Activated naive CD8-positive, alpha-beta T cell treated with anti-CD3 and anti-CD28 coated beads, Interleukin-2, amount 50 U/mL, for 16 hours (primary cell): Measurements from ENCODE around the gene TMEM63A.
A peak's percentile ranks its signal among the peaks of the same experiment; 100 is the strongest.

Source experiments
- DNase-seq: peaks from one replicate; pipeline ENCODE4 v3.0.0-alpha.2; 2020; ENCODE audit warnings: low read depth, low spot score

TMEM63A gene

GRCh38 chr1:225866981-225867380, 15.2 kb downstream of the TMEM63A start:
- no peak for DNase-seq

DNA sequence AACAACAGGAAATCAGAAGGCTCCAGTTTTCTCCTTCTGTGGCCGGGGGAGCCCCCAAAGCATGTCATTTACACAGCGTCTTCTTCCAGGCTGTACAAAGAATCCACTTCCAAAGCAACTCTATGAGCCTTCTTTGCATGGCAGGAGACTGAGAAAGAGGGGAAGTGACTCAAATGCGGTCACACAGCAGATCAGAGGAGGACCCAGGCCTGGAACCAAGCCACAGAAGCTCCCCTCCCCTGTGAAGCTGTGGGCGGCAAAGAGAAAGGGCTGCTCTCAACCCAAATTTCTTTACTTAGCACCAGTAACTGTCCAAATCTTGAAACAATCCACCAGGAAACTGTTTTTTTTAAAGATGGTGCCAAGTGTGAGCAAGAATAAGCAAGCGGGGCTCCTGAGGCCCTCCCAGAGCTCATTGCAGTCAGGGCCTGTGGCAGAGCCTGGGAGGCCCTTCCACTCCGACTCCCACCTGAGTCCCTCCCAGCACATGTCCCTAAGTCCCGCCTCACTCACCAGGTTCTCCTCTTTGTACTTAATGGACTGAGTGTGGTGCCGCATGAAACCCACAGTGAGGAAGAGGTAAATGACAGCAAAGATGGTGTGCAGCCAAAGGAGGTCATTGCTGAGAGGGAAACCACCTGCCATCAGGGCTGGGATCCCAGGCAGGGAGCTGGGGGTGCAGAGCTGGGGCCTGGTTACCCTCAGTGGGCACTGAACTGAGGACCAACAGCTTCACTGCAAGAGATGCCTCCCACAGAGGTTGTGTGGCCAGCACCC, 15.9 kb downstream of the TMEM63A start:
- DNase-seq = peak; percentile 61

DNA sequence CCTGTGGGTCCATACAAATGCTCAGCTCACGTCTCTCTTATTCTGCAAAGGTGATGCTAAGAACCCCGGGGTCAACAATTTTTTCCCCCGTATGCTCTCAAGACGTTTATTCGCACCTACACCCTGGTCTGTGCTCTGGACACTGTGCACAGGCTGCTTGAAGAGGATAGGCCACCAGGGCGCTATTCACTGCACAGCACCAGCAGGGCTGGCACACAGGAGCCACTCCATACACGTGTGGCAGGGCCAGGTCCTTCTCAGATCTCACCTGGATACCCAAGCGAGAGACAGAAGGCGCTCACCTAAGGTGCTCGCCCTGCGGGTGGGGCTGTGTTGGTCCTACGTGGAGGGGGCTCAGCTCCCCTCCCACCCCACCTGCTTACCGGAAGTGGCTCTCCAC, 16.7 kb downstream of the TMEM63A start:
- DNase-seq = no peak

GRCh38 chr1:225863167-225863566, 19.0 kb downstream of the TMEM63A start:
- no peak for DNase-seq

- no peak for DNase-seq
These were observed 19.6 kb downstream of the TMEM63A start for GRCh38 chr1:225862581-225862950.

- DNase-seq = no peak
These were observed 20.2 kb downstream of the TMEM63A start for GRCh38 chr1:225861834-225862580.

GRCh38 chr1:225860876-225861441, 21.2 kb downstream of the TMEM63A start:
- DNase-seq = no peak

- DNase-seq = no peak
These were observed 22.1 kb downstream of the TMEM63A start for GRCh38 chr1:225860107-225860506.

- DNase-seq = no peak
These were observed 23.0 kb downstream of the TMEM63A start for GRCh38 chr1:225859151-225859550.

DNA sequence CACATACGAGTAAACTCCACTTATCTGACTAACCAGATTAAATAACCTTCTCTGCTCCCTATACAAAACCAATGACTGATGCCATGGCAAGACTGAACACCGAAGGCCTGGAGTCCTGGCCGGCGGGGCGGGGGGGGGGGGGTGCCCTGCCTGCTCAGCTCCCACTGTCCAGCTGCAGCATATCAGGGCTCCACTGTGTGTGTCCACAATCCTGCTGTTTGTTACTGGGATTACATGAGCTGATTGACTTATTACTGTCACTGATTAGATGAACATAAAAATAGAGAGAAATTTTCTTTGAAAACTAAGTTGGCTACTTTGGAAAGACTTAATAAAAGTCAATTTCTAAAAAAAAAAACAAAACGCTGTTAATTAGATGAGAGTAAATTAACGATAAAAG, 24.9 kb downstream of the TMEM63A start:
- no peak for DNase-seq

- no peak for DNase-seq
These were observed 26.5 kb downstream of the TMEM63A start for GRCh38 chr1:225855503-225856300.

DNA sequence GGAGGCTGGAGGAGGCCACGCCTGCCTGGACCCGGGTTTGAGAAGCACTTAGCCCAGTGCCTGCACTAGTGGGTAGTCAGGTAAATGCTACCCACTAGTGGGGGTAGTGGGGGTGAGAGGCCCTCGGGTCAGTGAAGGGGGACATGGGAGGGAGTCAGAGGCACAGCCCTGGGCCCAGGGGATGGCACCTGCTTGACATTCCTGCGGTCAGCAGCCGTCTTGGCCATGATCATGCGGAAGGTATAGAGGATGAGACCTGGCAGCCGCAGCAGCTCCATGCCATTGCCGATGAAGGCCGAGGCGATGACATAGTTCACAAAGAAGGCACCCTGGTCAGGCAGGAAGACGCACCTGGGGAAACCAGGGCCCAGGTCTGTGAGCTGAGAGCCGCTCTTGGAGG, 28.7 kb downstream of the TMEM63A start:
- DNase-seq = no peak

DNA sequence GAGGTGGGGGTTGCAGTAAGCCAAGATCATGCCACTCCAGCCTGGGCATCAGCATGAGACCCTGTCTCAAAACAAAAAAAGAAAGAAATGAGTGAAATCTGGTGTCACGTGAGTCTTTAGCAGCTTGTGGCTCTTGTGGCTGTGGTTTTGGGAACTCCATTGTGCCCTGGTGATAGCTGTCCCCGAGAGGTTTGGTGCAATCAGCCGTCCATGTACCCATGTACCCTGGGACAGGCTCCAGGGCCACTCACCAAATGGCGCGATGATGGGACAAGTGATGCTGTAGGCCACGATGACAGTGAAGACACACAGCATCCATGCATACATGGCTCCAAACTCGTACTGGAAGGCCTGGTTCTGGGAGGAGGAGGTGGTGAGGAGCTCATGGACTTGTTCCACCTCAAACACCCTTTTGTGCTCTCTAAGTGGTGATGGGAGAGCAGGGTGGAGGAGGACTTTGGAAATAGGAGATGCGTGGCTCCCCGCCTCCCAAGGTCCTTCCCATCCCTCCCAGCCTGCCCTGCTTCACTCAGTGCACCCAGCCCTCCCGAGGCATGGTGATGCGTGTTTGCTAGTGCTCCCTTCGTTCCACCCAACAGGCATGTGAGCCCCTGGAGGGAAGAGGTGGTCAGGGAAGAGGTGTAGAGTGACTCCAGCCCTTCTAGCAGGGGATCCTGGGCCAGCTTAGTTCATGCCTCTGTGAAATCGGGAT, 29.6 kb downstream of the TMEM63A start:
- no peak for DNase-seq

- no peak for DNase-seq
These were observed 30.4 kb downstream of the TMEM63A start for GRCh38 chr1:225851805-225852204.

DNA sequence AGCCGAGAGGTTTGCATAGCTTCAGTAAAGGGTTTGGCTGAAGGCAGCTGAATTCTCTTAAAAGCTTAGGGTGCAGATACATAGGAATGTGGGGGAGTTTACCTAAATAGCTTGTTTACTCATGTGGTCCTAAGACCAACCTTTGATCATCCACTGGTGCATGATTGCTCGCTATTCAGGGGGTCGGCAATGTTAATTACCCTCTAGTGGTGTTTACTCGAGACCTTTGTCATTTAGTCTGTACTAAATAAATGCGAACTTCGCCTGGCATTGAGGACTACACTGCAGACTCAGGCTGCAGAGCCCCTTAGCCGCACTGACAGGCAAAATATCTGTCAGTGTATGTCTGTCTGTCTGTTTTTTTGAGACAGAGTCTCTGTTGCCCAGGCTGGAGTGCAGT, 31.8 kb downstream of the TMEM63A start:
- no peak for DNase-seq

DNA sequence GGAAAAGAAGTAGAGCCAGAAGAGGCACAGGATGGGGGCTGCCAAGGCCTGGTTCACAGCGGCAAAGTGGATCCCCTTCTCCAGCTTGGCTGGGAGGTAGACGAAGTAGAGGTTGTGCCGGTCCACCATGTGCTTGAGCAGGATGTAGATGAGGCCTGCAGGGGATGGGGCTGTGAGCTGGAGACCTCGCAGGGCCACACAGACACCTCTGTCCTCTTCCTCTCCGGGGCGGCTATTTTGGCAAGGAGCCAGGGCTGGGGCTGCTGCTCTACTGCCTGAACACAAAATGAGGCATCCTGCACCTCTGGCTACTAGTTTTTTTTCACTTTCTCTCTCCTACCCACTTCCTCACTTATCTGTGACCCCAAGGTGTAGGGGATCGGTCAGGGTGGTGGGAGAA, 32.3 kb downstream of the TMEM63A start:
- DNase-seq = no peak

DNA sequence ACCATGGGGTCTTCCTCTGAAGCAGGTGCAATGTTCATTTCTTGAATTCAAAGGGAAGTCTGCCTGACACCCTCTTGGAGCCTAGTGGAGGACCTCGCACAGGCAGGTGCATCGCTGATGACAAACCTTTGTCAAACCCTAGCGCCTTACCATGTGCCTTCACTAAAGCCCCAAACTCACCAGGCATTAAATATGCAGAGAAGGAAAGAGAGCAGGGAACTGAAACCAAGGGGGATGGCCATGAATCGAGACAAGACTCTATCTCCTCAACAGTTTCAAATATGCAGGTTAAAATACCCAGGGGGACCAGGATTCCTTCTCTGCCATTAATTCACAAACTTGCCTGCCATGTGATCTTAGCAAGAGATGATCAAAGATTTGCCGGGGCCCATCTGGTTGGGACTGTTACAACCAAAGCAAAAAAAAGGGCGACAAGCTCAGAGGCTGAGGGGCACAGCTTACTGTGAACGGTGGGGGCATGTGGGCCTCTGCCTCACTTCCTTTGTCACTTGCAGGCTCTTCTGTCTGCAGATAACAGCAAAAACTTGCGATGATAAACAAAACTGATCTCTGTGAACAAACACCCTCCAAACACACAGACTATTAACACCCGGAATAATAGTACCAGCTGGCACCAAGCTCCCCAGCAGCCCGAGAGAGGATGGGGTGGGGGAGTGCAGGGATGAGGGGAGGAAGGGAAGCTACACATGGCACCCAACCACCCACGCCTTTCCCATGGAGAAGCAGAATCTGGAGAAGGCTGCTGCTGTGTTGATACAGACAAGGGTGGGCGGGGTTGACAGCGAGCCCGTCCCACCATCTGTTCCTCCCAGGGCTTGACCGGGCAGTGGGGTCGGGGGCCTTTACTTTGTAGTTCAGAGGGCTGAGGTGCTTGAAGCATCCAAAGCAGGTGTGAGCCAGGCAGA, 33.9 kb downstream of the TMEM63A start:
- no peak for DNase-seq

DNA sequence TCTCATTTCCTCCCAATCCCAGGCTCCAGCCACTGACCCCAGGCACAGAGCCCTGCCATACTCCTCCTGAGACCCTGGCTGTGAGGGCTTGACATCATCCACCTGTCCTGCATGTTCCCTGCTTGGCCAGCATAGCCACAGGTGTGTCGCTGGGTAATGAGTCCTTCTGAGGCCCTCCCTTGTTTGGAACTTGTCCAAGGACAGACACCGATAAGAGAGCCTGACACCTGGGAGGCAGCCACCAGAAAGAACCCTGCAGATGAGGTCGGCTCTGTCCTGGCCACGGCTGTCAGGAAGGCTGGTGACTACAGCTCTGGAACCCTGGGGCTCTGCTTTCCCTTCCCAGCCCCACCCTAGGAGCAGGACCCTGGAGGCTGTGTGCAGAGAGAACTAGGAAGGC, 34.6 kb downstream of the TMEM63A start:
- DNase-seq = no peak

- DNase-seq = no peak
These were observed 35.6 kb downstream of the TMEM63A start for GRCh38 chr1:225846331-225847310.
